Measurements from ENCODE around the gene OR5L1.

DNA sequence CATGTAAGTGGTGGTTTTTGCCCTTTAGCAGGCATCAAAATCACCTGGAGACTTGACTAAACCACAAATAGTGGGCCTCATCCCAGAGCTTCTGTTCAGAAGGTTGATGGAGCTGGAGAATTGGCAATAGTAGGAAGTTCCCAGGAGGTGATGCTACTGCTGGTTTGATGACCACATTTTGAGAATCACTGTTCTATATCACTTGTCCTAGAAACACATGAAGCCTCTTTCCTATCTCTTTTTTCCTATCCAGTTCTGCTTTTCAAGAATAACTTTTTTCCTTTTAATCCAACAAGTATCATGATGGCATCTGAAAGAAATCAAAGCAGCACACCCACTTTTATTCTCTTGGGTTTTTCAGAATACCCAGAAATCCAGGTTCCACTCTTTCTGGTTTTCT, 38.0 kb upstream of the OR5L1 start, which contains the start of gene OR5D13:
- TF ChIP-seq EZH2 (IDR thresholded peaks at IDR 0.05) (no peak), ZNF274 (IDR thresholded peaks at IDR 0.05; ENCODE audit: low read depth, low read length) (no peak), ZFX (IDR thresholded peaks at IDR 0.05) (no peak), POLR2A (IDR thresholded peaks at IDR 0.05; ENCODE audit: borderline replicate concordance, extremely low read depth, insufficient read depth, insufficient read length) (no peak), FOSL1 (IDR thresholded peaks at IDR 0.05; ENCODE audit: low read depth) (no peak), EZH2phosphoT487 (IDR thresholded peaks at IDR 0.05; ENCODE audit: borderline replicate concordance) (no peak)
- TF ChIP-seq, protein P1, sequence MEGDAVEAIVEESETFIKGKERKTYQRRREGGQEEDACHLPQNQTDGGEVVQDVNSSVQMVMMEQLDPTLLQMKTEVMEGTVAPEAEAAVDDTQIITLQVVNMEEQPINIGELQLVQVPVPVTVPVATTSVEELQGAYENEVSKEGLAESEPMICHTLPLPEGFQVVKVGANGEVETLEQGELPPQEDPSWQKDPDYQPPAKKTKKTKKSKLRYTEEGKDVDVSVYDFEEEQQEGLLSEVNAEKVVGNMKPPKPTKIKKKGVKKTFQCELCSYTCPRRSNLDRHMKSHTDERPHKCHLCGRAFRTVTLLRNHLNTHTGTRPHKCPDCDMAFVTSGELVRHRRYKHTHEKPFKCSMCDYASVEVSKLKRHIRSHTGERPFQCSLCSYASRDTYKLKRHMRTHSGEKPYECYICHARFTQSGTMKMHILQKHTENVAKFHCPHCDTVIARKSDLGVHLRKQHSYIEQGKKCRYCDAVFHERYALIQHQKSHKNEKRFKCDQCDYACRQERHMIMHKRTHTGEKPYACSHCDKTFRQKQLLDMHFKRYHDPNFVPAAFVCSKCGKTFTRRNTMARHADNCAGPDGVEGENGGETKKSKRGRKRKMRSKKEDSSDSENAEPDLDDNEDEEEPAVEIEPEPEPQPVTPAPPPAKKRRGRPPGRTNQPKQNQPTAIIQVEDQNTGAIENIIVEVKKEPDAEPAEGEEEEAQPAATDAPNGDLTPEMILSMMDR (IDR thresholded peaks at IDR 0.05 in 2 of 3, conservative IDR thresholded peaks at IDR 0.05 in 1 of 3; ENCODE audit: borderline replicate concordance in 1 of 3, insufficient read depth in 1 of 3, low read depth in 2 of 3, low read length in 2 of 3) = no peak
